DMS 273 treated with DMSO at 0.1 percent for 48 hours (cell line): ENCODE measurements around the gene SELP.
"Not testable (repeated sequence)": the region's sequence is repeated elsewhere in the genome, so short reads cannot be mapped to it uniquely, and the experiment has no call there.

Source experiments
- DNase-seq: peaks from one replicate; lab custom pipeline; 2025; lab: John Stamatoyannopoulos, UW

SELP gene

GRCh38 chr1:169630006-169630405, at the start of gene SELP:
Gene SELP (minus strand): TSS chr1:169630124. CDS start chr1:169630074, 50 bp downstream.
- DNase-seq, result no peak

DNA sequence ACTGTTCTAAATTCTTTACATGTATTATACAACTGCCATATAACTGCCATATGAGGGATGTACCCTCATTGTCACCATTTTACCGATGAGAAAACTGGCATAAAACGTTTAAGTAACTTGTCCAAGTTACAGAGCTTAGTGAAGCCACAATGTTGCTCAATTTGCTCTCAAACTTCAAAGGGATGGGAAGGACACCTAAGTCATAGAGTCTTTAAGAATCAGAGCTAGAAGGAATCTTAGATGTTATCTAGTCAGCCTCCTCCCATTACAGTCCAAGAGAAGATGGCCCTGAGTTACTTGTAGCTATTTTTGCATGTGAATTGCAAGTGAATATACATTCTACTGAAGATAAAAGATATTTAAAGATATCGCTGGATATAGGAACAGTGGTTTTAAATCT, 49.8 kb upstream of the SELP start:
- no peak for DNase-seq

GRCh38 chr1:169676001-169676400, 46.1 kb upstream of the SELP start:
- no peak for DNase-seq

DNA sequence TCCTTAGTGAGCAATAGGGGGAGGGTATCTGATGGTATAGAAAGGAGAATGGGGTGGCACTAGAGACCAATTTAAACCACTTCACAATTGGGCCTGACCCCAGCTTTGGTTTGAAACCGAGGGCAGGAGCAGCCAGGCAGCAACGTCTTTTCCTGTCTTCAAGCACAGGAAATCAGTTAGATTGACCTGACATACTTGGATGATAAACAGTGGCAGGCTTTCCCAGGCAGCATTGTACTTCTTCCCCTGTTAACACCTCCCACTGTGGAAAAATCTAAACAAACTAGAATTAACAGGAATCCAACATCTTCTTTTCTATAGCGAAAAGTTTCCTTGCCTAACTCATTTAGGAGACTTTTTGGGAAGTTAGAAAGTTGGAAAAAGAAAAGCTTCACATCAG, 40.9 kb upstream of the SELP start:
- no peak for DNase-seq

DNA sequence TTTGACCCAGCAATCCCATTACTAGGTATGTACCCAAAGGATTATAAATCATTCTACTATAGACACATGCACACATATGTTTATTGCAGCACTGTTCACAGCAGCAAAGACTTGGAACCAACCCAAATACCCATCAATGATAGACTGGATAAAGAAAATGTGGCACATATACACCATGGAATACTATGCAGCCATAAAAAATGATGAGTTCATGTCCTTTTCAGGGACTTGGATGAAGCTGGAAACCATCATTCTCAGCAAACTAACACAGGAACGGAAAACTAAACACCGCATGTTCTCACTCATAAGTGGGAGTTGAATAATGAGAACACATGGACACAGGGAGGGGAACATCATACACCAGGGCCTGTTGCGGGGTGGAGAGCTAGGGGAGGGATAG, 40.3 kb upstream of the SELP start:
- not testable (repeated sequence) for DNase-seq

- DNase-seq, result not testable (repeated sequence)
Observed at GRCh38 chr1:169667699-169668596, 38.0 kb upstream of the SELP start.

- not testable (repeated sequence) for DNase-seq
Observed at GRCh38 chr1:169667227-169667639, 37.3 kb upstream of the SELP start.

DNA sequence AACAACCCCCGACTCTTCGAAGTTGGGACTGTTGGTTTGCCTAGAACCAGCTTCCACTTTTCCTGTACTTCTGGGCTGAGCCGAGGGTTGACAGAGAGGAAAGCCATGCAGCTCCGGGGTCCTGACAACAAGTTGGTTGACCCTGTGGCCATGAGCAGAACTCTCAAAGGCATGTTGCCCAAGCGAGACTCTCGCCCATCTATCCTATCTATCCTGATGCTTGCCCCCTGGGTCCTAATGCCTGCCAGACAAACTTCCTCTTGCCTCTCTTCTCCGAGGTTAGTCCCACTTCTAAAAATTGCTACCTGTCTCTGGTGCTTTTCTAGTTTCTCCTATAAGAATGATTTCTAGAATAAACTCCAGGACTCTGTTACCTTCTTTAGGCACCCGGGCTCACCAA, 32.8 kb upstream of the SELP start:
- DNase-seq, result not testable (repeated sequence)

DNA sequence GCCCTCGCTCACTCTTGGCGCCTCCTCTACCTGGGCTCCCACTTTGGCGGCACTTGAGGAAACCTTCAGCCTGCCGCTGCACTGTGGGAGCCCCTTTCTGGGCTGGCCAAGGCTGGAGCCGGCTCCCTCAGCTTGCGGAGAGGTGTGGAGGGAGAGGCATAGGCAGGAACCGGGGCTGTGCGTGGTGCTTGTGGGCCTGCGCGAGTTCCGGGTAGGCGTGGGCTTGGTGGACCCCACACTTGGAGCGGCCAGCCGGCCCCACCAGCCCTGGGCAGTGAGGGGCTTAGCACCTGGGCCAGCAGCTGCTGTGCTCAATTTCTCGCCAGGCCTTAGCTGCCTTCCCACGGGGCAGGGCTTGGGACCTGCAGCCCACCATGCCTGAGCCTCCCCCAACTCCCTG, 31.1 kb upstream of the SELP start:
- not testable (repeated sequence) for DNase-seq

DNA sequence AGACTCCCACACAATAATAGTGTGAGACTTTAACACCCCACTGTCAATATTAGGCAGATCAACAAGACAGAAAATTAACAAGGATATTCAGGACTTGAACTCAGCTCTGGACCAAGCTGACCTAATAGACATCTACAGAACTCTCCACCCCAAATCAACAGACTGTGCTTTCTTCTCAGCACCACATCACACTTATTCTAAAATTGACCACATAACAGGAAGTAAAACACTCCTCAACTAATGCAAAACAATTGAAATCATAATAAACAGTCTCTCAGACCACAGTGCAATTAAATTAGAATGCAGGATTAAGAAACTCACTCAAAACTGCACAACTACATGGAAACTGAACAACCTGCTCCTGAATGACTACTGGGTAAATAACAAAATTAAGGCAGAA, 28.9 kb upstream of the SELP start:
- DNase-seq, result not testable (repeated sequence)

DNA sequence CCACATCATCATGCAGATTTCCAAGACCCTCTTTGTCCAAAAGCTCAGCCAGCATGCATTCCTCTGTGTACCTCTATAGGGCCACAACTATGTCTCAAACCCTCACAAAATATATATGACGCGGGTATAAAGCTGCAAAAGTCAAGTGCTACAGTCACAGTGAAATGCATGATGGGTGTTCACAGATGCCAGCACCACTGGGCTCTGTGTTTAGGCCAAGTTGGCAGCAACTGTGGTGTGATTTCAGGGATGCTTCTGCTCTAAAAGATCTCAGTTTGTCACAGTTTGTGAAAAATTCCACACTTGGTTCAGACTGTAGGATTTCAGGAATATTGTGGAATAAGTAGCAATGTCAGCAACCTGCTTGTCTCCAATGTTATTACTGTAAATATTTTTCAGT, 23.9 kb upstream of the SELP start:
- DNase-seq, result no peak

DNA sequence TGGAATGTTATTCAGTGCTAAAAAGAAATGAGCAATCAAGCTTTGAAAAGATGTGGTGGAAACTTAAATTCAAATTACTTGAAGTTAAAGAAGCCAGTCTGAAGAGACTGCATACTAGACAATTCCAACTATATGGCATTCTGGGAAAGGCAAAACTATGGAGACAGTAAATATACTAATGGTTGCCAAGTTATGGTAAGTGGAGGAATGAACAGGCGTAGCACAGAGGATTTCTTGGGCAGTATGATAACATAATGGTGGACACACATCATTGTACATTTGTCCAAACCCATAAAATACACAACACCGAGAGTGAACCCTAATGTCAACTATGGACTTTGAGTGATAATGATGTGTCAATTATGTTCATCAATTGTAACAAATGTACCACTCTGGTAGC, 21.1 kb upstream of the SELP start:
- no peak for DNase-seq

GRCh38 chr1:169650551-169650950, 20.6 kb upstream of the SELP start:
- no peak for DNase-seq

GRCh38 chr1:169648709-169649108, 18.8 kb upstream of the SELP start:
- DNase-seq, result no peak

GRCh38 chr1:169648187-169648586, 18.3 kb upstream of the SELP start:
- no peak for DNase-seq

DNA sequence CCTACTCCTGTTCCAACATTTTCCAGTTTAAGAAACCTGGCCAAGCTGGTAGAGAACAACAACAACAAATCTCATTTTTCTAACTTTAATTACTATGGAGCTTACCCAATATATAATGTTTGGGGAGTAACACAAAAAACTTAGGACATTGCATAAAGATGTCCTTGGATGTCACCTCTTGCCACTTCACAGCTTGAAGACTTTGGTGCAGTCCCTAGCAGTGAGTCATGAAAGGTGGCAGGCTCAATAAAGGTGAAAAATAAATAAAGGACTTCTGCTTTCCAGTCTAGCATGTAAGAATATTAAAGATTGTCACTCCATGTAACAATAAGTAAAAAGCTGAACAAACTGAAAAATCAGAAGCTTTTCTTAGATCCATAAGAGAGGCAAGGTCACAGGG, 17.6 kb upstream of the SELP start:
- no peak for DNase-seq

DNA sequence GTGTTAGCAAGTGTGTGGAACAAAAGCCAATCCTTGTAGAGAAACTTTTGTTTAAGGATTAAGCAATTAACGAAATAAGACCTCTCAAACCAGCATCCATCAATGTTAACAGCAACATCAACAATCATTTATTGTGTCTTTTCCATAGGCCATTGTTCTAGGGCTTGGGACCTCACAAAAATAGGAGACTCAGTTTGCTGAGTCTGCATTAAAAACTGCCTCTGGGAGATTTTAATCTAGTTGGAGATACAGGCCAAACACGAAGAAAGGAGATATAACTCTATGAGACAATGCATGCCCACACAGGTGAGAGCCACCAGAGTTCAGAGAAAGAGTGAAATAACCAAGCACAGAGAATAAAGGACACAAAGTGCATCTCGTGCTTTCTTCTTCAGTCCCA, 14.4 kb upstream of the SELP start:
- no peak for DNase-seq

- no peak for DNase-seq
Observed at GRCh38 chr1:169634877-169635276, 5.0 kb upstream of the SELP start.

GRCh38 chr1:169634145-169634544, 4.2 kb upstream of the SELP start:
- DNase-seq, result no peak

- no peak for DNase-seq
Observed at GRCh38 chr1:169631249-169631648, 1.3 kb upstream of the SELP start.

- DNase-seq, result no peak
Observed at GRCh38 chr1:169624912-169625311, 5.0 kb downstream of the SELP start.

DNA sequence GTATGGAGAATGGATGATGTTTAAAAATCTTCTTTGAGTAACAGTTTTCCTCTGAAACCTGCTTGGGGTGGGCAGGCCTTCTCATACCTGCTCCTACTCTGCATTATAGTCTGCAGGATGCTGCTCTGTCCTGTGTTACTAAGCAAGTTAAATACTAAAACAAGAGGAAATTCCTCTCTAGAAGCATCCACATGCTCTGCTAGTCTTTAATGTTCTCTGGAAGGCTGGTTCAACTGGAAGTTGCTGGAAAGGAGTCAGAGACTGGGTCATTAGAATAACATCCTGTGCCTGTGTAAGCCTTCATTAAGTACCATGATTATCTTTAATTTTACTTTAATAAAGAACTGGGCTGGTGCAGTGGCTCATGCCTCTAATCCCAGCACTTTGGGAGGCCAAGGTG, 5.8 kb downstream of the SELP start:
- no peak for DNase-seq

DNA sequence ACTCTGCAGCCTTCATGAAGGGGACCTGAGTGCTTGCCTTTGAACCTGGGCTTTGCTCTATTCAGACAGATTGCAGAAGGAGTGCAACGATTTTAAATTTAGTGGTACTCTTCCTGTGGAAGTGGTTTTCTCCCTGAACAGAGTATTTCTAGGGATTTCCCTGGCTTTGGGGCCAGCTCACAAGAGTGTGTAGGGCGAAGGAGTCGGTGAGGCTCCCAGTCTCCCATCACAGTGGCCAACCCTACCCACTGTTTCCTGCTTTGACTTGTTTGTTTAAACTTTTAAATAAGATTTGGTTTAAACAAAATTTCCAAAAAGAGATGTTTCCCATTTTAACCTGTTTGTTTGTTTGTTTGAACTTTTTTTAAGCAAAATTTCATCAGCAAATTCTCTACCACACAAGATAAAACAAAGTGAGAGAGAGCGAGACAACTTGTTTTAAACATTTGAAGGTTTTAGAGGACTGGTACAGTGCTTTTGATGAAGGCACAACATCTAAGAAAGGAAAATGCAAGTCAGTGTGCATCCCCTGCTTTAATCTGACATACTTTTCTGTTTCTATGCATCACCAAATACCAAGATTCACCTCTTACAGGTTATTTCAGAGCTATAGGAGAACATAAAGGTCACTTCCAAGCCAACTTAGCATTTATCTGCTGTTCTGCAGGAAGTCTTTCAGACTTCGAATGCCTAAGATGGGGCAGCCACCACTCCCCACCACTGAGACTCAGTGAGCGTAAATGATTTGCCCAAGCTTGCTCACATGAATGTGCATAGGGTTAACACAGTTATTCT, 6.6 kb downstream of the SELP start:
- DNase-seq, result no peak
